Measurements from ENCODE around the gene RCSD1.

- TF ChIP-seq, protein P1, sequence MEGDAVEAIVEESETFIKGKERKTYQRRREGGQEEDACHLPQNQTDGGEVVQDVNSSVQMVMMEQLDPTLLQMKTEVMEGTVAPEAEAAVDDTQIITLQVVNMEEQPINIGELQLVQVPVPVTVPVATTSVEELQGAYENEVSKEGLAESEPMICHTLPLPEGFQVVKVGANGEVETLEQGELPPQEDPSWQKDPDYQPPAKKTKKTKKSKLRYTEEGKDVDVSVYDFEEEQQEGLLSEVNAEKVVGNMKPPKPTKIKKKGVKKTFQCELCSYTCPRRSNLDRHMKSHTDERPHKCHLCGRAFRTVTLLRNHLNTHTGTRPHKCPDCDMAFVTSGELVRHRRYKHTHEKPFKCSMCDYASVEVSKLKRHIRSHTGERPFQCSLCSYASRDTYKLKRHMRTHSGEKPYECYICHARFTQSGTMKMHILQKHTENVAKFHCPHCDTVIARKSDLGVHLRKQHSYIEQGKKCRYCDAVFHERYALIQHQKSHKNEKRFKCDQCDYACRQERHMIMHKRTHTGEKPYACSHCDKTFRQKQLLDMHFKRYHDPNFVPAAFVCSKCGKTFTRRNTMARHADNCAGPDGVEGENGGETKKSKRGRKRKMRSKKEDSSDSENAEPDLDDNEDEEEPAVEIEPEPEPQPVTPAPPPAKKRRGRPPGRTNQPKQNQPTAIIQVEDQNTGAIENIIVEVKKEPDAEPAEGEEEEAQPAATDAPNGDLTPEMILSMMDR (IDR thresholded peaks at IDR 0.05): no peak
- TF ChIP-seq POLR2A (IDR thresholded peaks at IDR 0.05; ENCODE audit: low read depth): no peak
Measured at GRCh38 chr1:167704715-167705114, 74.7 kb downstream of the RCSD1 start.
